Measurements from ENCODE around the gene MCUR1. TPM values are rescaled to one million over a fixed set of nuclear protein-coding genes. Genes with fewer than 3 reads are reported as not detected.
"Not testable (repeated sequence)": the region's sequence is repeated elsewhere in the genome, so short reads cannot be mapped to it uniquely, and the experiment has no call there.

MCUR1 gene
- total and polyA plus RNA-seq, 8 donors, result 6.8 to 14.5 (median 11.9) TPM

GRCh38 chr6:13789746-13790145 lies 24.6 kb downstream of the MCUR1 start:
- no peaks in the 10 kb centered on the region for H3K4me1 ChIP-seq
- FAIRE-seq, result no peak
- ATAC-seq, result no peak
- peaks cover 0 to 23% (median 4%) of the 10 kb centered on the region in 3 donors for H3K36me3 ChIP-seq
- no peak for DNase-seq
- no peak for TF ChIP-seq CTCF (IDR thresholded peaks at IDR 0.05)
- no peak overlapping the region for H3K4me3 ChIP-seq
- whole genome bisulfite sequencing, 2 donors, result 85 to 94% methylated on average over 1 of the region's 1 CpG
- intact Hi-C loops (cut with DNase I), result loop anchor here in 1 of 3 donors (10.0 kb wide), 1 partner anchor 275 kb away; no protein-coding TSS in a partner anchor
- H3K27ac ChIP-seq, result no peak overlapping the region
- H3K27me3 ChIP-seq, result no peaks in the 10 kb centered on the region
- H3K9me3 ChIP-seq, result no peaks in the 10 kb centered on the region

- Histone ChIP-seq H3K4me1 (no peaks in the 10 kb centered on the region), H3K36me3 (peaks cover 0 to 23% (median 4%) of the 10 kb centered on the region in 3 donors), H3K9me3 (no peaks in the 10 kb centered on the region), H3K27ac (no peak overlapping the region), H3K27me3 (no peaks in the 10 kb centered on the region), H3K4me3 (no peak overlapping the region)
- intact Hi-C loops (cut with DNase I), result no loop called here
- no peak for TF ChIP-seq CTCF (IDR thresholded peaks at IDR 0.05)
- no peak for FAIRE-seq
- ATAC-seq, result no peak
- 96 to 97% methylated on average over 6 of the region's 6 CpGs for WGBS, 2 donors
- no peak for DNase-seq
Measured at GRCh38 chr6:13788820-13789219, 25.5 kb downstream of the MCUR1 start.

- no peak for TF ChIP-seq CTCF (IDR thresholded peaks at IDR 0.05)
- H3K27ac ChIP-seq, result no peak overlapping the region
- no peaks in the 10 kb centered on the region for H3K27me3 ChIP-seq
- FAIRE-seq (no peak), ATAC-seq (no peak), DNase-seq (no peak)
- H3K4me1 ChIP-seq, result no peaks in the 10 kb centered on the region
- no peak overlapping the region for H3K4me3 ChIP-seq
- 66 to 74% methylated on average over 8 of the region's 8 CpGs for WGBS, 2 donors
- intact Hi-C loops (cut with DNase I), result no loop called here
- peaks cover 0 to 23% (median 0%) of the 10 kb centered on the region in 3 donors for H3K36me3 ChIP-seq
- H3K9me3 ChIP-seq, result no peaks in the 10 kb centered on the region
Measured at GRCh38 chr6:13787137-13787536, 27.2 kb downstream of the MCUR1 start.

GRCh38 chr6:13780162-13780561 lies 34.2 kb downstream of the MCUR1 start:
- H3K27ac ChIP-seq; DNase-seq; H3K36me3 ChIP-seq; H3K9me3 ChIP-seq; H3K4me1 ChIP-seq; FAIRE-seq; intact Hi-C loops (cut with DNase I); ATAC-seq; H3K4me3 ChIP-seq; H3K27me3 ChIP-seq: not testable (repeated sequence)
- WGBS, 2 donors, result 93 to 94% methylated on average over 8 of the region's 8 CpGs

GRCh38 chr6:13778028-13778427 lies 36.3 kb downstream of the MCUR1 start:
- no peak for TF ChIP-seq CTCF (IDR thresholded peaks at IDR 0.05)
- intact Hi-C loops (cut with DNase I), result no loop called here
- H3K4me1 ChIP-seq, result no peaks in the 10 kb centered on the region
- ATAC-seq, result no peak
- H3K36me3 ChIP-seq, result no peaks in the 10 kb centered on the region
- no peak overlapping the region for H3K4me3 ChIP-seq
- FAIRE-seq, result no peak
- WGBS, 2 donors, result 89 to 91% methylated on average over 6 of the region's 6 CpGs
- no peak overlapping the region for H3K27ac ChIP-seq
- H3K9me3 ChIP-seq, result no peaks in the 10 kb centered on the region
- H3K27me3 ChIP-seq, result no peaks in the 10 kb centered on the region
- DNase-seq, result no peak
